D721Med (cell line): Measurements from ENCODE around the gene STAP1.
"Not testable (repeated sequence)": the region's sequence is repeated elsewhere in the genome, so short reads cannot be mapped to it uniquely, and the experiment has no call there.

Experiments
- DNase-seq: peaks from one replicate; pipeline ENCODE4 v3.0.0; 2011; ENCODE audit warnings: low spot score; ENCODE audit not compliant: insufficient read length
- FAIRE-seq: peaks from 2 replicates; lab custom pipeline; 2011; peaks lifted over from hg19 to GRCh38; lab: Jason Lieb, UNC
- CTCF ChIP-seq: IDR thresholded peaks from 2 replicates; pipeline ENCODE4 v1.5.1; 2012; ENCODE audit warnings: mild to moderate bottlenecking, control low read depth; ENCODE audit not compliant: insufficient read depth; ENCODE audit errors: missing control alignments

STAP1 gene

GRCh38 chr4:67615119-67615518, 56.6 kb downstream of the STAP1 start:
- DNase-seq (no peak), FAIRE-seq (no peak)
- TF ChIP-seq CTCF: no peak

GRCh38 chr4:67616478-67616877, 58.0 kb downstream of the STAP1 start:
- TF ChIP-seq CTCF: no peak
- no peak for DNase-seq
- no peak for FAIRE-seq

DNA sequence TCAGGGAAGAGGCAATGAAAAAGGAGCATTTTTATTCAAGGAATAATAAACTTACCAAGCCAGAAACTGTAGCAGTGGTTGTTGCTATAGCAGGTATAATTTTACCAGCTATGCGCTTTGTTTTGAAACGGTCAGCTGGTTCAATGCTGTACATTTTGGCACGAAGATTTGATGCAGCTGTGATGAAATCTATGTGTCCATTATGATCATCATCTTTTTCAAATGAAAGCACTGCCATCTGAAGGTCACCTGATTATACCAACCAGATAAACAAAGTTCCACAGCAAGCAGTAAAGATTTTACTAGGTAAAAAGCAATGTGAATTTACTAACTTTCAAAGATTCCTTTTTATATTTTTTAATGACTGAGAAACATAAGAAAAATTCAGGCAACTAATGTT, 66.4 kb downstream of the STAP1 start:
- DNase-seq (no peak), FAIRE-seq (no peak)
- TF ChIP-seq CTCF: no peak

DNA sequence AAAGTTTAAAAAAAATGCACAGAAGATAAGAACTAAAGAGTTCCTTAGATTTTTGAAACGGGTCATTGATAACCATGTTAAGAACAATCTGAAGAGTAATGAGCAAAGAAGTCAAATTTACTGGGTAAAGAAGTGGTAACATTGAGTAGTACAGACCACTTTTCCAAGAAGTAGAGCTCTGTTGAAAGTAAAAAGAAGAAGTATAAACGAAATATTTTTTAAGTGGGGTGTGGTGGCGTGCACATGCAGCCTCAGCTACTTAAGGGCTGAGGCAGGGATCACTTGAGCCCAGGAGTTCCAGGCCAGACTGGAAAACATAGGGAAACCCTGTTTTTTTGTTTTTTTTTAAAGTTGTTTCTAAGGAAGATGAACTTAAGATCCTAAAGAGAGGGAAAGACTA, 74.0 kb downstream of the STAP1 start:
- no peak for DNase-seq
- no peak for FAIRE-seq
- no peak for TF ChIP-seq CTCF

DNA sequence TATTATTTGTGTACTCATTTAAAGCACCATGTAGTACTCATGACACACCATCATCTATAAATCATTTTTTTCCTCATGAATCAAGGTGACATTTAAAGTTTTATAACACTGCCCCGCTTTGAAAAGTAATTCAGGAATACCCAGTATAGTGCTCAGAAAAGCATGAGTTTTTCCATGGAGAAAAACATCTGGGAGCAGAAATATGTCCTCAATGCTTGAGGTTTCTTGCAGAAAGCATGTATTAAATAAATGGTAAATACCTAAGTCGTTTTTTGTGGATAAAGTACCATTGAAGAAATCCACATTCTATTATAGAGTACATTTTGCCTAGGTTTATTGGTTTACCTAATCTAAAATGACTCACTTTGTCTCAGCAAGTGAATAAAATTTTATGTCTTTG, 76.2 kb downstream of the STAP1 start:
- no peak for DNase-seq

DNA sequence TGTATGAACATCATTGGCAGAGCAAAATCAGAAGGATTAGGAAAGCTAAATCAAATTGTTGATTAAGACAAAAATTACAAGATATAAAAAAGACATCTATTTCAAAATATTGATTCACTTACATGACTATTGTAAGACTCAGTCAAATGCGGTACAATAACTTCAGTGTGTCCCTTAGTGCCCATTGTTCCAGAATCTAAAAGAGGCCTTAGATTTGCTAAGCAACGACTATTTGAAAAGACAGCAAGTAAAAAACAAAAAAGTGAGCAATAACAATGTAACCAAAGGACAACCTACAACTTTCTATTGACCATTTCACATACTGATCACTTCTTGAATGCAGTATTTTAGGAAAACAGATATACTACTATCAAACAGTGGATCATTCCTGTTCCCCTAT, 76.8 kb downstream of the STAP1 start:
- no peak for FAIRE-seq
- no peak for TF ChIP-seq CTCF
- no peak for DNase-seq

More for the DNA sequence above, 76.2 kb downstream of the STAP1 start:
- no peak for FAIRE-seq
- TF ChIP-seq CTCF: no peak

- FAIRE-seq, DNase-seq: not testable (repeated sequence)
Measured at GRCh38 chr4:67636978-67637377, 78.5 kb downstream of the STAP1 start.

DNA sequence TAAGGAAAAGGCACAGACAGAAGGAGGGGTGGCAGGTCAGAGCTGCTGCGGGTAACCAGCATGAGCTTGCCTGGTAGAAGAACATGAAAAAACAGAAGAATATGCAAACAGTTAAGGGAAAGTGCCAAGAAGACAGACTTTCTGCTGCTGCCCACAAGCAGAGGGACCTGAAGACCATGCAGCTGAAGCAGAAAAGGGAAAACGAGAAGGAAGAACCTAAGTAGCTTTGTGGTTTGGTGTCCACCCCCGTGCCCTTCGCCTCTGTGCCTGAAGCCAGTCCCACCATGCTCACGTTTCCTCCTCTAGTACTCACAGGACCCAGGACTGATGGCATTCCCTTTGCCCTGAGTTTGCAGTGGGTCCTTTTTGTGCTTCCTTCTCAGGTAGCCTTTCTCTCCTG, 79.6 kb downstream of the STAP1 start:
- no peak for DNase-seq
- FAIRE-seq: no peak
- no peak for TF ChIP-seq CTCF
